Stimulated activated CD4-positive, alpha-beta T cell treated with anti-CD3 and anti-CD28 coated beads, Interleukin-4, amount 100 ng/mL, for 1 hour (primary cell): ENCODE measurements around the gene BMI1.

Source experiments
- DNase-seq: peaks from one replicate; pipeline ENCODE4 v3.0.0-alpha.2; 2020

Gene BMI1

DNA sequence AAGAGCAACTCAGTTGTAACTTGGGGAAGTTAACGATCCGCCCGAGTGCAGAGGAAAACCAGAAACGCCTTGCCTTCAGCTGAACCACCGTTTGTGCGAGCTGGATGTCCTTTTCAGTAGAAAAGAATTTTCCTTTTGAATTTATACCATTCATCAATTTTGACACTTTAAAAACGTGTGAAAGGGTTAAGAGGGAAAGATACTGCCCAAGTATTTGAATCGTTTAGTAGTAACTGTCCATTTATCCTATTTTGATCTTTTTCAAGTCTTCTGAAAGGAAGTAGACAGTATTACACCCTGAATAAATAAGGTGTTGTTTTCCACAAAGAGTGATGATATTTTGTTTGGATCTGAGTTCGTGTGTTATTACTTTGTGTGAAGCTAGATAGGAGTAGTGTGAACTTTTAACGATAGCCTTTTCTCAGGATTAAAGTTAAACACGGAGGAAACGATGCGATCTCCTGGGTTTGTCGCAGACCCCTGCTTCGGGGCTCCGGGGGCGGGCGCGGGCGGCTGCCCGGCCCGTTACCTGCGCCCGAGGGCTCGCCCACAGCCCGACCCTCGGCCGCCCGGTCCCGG is 830 bp upstream of the BMI1 start:
- no peak for DNase-seq

GRCh38 chr10:22321156-22321923 is 441 bp downstream of the BMI1 start:
- DNase-seq = peak; percentile 67

- DNase-seq = peak; percentile 40
Measured at GRCh38 chr10:22321924-22322640, 1.2 kb downstream of the BMI1 start.

GRCh38 chr10:22322641-22323160 is 1.8 kb downstream of the BMI1 start:
- no peak for DNase-seq

- DNase-seq = no peak
Measured at GRCh38 chr10:22323538-22324305, 2.8 kb downstream of the BMI1 start.

DNA sequence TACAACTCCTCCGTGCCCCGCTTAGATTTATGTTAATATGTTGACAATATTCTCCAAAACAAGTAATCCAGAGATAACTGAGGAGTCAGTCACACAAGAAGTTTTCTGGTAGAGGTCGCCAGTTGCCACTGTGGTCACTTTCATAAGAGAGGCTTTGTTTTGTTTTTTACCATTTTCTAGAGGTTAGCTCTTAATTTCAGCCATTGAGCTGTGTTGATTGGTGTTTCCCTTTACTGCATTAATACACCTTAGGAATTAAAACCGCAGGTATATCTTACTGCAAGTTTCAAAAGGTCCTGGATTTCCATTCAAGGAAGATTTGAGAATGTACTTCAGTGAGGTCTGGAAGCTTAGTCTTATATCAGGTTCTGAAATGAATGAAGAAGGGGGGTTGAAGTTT is 3.5 kb downstream of the BMI1 start:
- DNase-seq = no peak

GRCh38 chr10:22324893-22325271 is 4.0 kb downstream of the BMI1 start:
- no peak for DNase-seq

- peak; percentile 62 for DNase-seq
Measured at GRCh38 chr10:22325272-22326144, 4.6 kb downstream of the BMI1 start.

- no peak for DNase-seq
Measured at GRCh38 chr10:22326145-22326702, 5.3 kb downstream of the BMI1 start.

DNA sequence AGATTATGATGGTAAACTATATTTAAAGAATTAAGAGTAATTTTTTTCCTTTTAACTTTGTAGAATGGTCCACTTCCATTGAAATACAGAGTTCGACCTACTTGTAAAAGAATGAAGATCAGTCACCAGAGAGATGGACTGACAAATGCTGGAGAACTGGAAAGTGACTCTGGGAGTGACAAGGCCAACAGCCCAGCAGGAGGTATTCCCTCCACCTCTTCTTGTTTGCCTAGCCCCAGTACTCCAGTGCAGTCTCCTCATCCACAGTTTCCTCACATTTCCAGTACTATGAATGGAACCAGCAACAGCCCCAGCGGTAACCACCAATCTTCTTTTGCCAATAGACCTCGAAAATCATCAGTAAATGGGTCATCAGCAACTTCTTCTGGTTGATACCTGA is 8.3 kb downstream of the BMI1 start:
- no peak for DNase-seq

DNA sequence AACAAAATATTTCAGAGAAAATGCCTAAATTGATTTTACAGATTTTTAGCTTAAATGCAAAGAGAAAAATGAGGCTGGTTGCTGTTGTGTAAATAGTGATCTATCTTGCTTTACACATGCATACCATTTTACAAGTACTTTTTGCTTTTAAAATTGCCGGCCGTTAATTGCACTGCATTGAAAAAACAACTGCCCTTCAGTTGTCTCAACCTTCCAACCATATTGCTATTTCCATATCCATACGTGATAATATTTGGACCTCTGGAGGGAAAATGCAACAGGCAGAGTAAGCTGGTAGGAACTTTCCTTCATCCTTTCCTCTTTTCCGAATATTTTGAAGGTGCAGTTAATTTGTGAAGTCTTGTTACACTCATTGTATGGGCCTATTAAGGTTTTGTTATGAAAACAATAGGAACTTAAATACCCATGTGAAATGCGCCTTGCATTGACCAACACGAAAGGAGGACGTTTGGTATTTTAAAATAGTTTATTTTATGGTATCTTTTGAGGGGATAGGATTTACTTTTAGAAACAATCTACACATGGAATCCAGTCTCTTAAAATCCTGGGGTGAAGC is 11.3 kb downstream of the BMI1 start:
- no peak for DNase-seq

DNA sequence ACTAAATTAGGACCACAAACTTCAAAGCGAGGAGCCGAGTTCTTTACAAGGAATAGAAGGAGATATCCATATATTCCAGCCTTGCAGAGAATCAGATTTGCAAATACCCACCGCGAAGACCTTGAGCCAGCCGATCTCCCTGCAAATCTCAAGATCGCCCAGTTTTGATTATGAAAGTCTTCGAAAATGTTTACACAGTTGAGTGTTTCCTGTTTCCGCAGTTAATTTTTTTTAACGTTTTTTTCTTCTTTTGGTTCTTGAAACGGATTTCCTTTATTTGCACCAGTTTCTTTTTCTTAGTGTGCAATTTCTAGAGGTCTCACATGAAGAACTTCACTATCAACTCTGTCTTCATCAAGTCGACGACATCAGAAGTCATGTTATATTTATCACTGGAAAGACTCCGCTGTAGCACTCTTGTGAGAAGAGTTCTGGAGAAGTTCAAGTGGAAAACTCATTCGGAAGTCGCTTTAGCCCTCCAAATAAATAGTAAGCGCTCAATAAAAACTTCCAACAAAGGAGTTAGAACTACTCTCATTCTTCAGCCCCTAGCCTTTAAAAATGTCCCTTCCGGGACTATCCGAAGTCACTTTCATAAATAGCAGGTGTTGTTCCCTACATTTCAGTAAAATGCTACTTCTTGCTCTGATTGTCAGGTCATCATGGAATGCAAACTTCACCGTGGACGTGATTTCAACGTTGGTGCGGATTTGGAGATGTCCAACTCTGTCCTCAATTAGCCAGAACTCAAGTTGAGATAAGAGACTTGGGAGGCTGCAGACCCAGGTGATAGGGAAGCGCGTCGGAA is 12.5 kb downstream of the BMI1 start:
- DNase-seq = no peak

GRCh38 chr10:22333975-22334282 is 13.0 kb downstream of the BMI1 start:
- no peak for DNase-seq

DNA sequence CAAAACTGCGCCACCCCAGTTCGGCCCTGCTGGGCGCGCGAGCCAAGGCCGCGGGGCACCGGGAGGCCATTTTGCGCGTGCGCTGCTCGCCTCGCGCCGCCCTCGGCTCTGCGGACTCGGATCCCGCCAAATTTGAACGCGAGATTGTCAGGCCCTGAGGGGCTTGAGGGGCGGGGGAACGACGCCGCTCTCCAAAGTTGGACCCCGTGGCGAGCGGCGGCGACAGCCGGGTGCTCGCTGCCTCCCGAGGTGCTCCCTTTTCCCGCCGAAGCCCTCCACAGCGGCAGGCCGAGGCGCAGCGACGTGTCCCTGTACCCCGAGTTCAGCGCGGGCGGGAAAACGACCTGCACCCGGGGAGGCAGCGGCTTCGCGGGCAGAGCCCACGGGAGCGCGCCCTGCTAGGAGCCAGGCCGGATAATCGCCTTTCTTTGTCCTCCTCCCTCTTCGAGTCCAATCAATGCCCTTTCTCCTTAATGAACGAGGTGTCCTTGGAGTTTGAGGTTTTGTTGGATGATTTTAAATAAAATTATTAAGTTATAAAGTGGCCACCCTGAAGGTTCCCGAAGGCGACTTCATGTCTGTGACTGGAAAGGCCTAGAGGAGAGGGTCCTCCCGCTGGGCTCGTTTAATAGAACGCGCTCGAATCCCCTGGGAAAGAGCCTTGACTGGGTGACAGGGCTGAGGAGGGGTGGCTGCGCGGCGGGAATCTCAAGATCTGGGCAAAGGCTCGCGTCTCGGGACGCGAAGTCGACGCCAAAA is 13.7 kb downstream of the BMI1 start:
- DNase-seq = no peak

DNA sequence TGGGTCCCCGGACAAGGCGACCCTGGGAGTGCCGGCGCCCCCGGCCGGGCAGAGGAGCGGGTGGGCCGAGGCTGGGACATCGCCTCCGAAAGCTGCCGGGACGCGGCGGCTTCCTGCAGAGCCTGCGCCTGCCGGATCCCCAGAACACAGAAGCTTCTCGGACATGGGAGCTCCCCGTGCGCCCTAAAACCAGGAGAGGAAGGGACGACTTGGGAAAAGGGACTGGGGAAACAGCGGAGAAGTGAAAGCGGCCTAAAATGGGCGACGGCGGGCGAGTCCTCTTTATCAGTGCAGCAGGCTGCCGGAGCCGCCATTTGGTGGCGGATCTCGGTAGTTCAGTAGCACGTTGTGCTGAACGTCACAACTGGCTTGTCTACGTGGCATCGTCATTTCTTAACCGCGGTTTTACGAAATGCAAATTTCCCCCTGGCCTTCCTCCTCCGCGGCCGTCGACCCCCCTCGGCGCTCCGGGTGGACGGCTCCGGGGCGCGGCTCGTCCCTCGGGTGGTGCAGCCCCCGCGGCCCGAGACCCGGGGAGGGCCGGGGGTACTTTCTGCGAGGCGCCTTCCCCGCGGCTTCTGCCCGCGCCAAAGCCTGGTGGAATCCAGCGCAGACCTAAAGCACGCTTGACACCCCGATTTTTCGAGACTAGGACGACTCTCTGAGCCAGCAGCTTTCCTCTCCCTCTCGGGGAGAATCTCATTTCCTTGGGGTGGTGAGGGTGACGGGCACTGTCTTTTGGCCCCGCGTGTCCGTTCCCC is 14.5 kb downstream of the BMI1 start:
- DNase-seq = peak; percentile 58

GRCh38 chr10:22338185-22338900 is 17.4 kb downstream of the BMI1 start:
- no peak for DNase-seq

- DNase-seq = no peak
Measured at GRCh38 chr10:22338931-22339330, 18.0 kb downstream of the BMI1 start.

GRCh38 chr10:22339761-22340328 is 18.9 kb downstream of the BMI1 start:
- no peak for DNase-seq
